GM23338 (cell line): ENCODE results near the gene RCOR1. TPM values are rescaled to one million over a fixed set of nuclear protein-coding genes. Genes with fewer than 3 reads are reported as not detected.
A peak's percentile ranks its signal among the peaks of the same experiment; 100 is the strongest.

Source experiments
- ATAC-seq: fragments of 200-7000 bp; cut with Tn5 transposase; 3 replicates; pipeline ENCODE4 v1.9.1; 2020
- DNase-seq: peaks from one replicate; pipeline ENCODE4 v3.0.0-alpha.2; 2015; ENCODE audit warnings: low spot score
- H2AFZ ChIP-seq: fragments of 200-600 bp; sonication (generic); 2 replicates; pipeline ENCODE4 v1.8.0; 2016; ENCODE audit warnings: antibody characterized with exemption, mild to moderate bottlenecking, moderate library complexity
- H3F3A ChIP-seq: fragments of 200-600 bp; sonication (generic); replicated peaks from 2 replicates; pipeline ENCODE4 v1.8.0; 2017; ENCODE audit warnings: antibody characterized with exemption, mixed run types, low read depth
- H3K27ac ChIP-seq: fragments of 200-600 bp; sonication (generic); 2 replicates; pipeline ENCODE4 v1.6.1; 2016; ENCODE audit warnings: low read depth
- H3K27me3 ChIP-seq: fragments of 200-600 bp; sonication (generic); 2 replicates; pipeline ENCODE4 v1.8.0; 2016; ENCODE audit warnings: mild to moderate bottlenecking, mixed run types, moderate library complexity; ENCODE audit not compliant: insufficient read depth
- H3K36me3 ChIP-seq: fragments of 200-600 bp; sonication (generic); 2 replicates; pipeline ENCODE4 v1.8.0; 2016; ENCODE audit warnings: mild to moderate bottlenecking; ENCODE audit not compliant: insufficient read depth
- H3K4me1 ChIP-seq: fragments of 200-600 bp; sonication (generic); 2 replicates; pipeline ENCODE4 v1.8.0; 2016; ENCODE audit warnings: mild to moderate bottlenecking, moderate library complexity; ENCODE audit not compliant: insufficient read depth
- H3K4me2 ChIP-seq: fragments of 200-600 bp; sonication (generic); 2 replicates; pipeline ENCODE4 v1.7.1; 2017; ENCODE audit warnings: mixed run types
- H3K4me3 ChIP-seq: fragments of 200-600 bp; sonication (generic); 2 replicates; pipeline ENCODE4 v1.6.1; 2016; ENCODE audit warnings: mixed run types
- H3K79me2 ChIP-seq: fragments of 200-600 bp; sonication (generic); replicated peaks from 2 replicates; pipeline ENCODE4 v1.8.0; 2017; ENCODE audit warnings: mild to moderate bottlenecking; ENCODE audit not compliant: insufficient read depth
- H3K9me2 ChIP-seq: fragments of 200-600 bp; sonication (generic); 2 replicates; pipeline ENCODE4 v1.8.0; 2017; ENCODE audit not compliant: insufficient read depth
- H4K20me1 ChIP-seq: fragments of 200-600 bp; sonication (generic); replicated peaks from 2 replicates; pipeline ENCODE4 v1.8.0; 2017; ENCODE audit warnings: mild to moderate bottlenecking; ENCODE audit not compliant: insufficient read depth
- H3K27ac Mint-ChIP-seq: 2 replicates; pipeline ENCODE4 v1.8.0; 2020; ENCODE audit warnings: inconsistent platforms, mild to moderate bottlenecking, moderate library complexity, mixed read lengths
- H3K27me3 Mint-ChIP-seq: 3 replicates; pipeline ENCODE4 v1.8.0; 2022; ENCODE audit warnings: low read depth, mild to moderate bottlenecking, moderate library complexity, mixed read lengths, inconsistent platforms; ENCODE audit not compliant: insufficient read depth, poor library complexity
- H3K36me3 Mint-ChIP-seq: 3 replicates; pipeline ENCODE4 v1.8.0; 2021; ENCODE audit warnings: low read depth, mild to moderate bottlenecking, inconsistent platforms, moderate library complexity, mixed read lengths
- H3K4me1 Mint-ChIP-seq: 3 replicates; pipeline ENCODE4 v1.8.0; 2020; ENCODE audit warnings: mild to moderate bottlenecking, inconsistent platforms, mixed read lengths
- H3K4me3 Mint-ChIP-seq: 3 replicates; pipeline ENCODE4 v1.8.0; 2021; ENCODE audit warnings: moderate library complexity, mild to moderate bottlenecking, inconsistent platforms, mixed read lengths
- H3K9me3 Mint-ChIP-seq: 3 replicates; pipeline ENCODE4 v1.8.0; 2020; ENCODE audit warnings: moderate library complexity, mild to moderate bottlenecking, inconsistent platforms, mixed read lengths
- CREB1 ChIP-seq: fragments of 250-450 bp; sonication (Bioruptor Pico); IDR thresholded peaks from 2 replicates; pipeline ENCODE4 v1.5.0; 2020; ENCODE audit warnings: low read depth, mild to moderate bottlenecking, moderate library complexity
- CTCF ChIP-seq, 2 experiments: fragments of 200-600 bp in 1 of 2; sonication (generic) in 1 of 2; conservative IDR thresholded peaks; 2 replicates each; pipeline versions ENCODE4 v1.5.1 to v1.6.1; 2016 to 2017; ENCODE audit warnings: antibody characterized with exemption in 2 of 2, low read depth in 2 of 2, mild to moderate bottlenecking in 2 of 2, moderate library complexity in 1 of 2
- ETS1 ChIP-seq: IDR thresholded peaks from 2 replicates; pipeline ENCODE4 v1.6.1; 2016; ENCODE audit warnings: antibody characterized with exemption
- EZH2 ChIP-seq: fragments of 200-600 bp; sonication (generic); IDR thresholded peaks from one replicate; pipeline ENCODE4 v1.8.0; 2017; ENCODE audit warnings: antibody characterized with exemption, mild to moderate bottlenecking, low read depth; ENCODE audit not compliant: unreplicated experiment
- EZH2phosphoT487 ChIP-seq: fragments of 200-600 bp; sonication (generic); IDR thresholded peaks from one replicate; pipeline ENCODE4 v1.8.1; 2018; ENCODE audit warnings: antibody characterized with exemption; ENCODE audit not compliant: unreplicated experiment
- JUNB ChIP-seq: IDR thresholded peaks from one replicate; pipeline ENCODE4 v1.6.1; 2016; ENCODE audit warnings: antibody characterized with exemption; ENCODE audit not compliant: unreplicated experiment
- NANOG ChIP-seq: IDR thresholded peaks from 2 replicates; pipeline ENCODE4 v1.6.1; 2016; ENCODE audit warnings: antibody characterized with exemption, borderline replicate concordance
- POLR2AphosphoS5 ChIP-seq: IDR thresholded peaks from 2 replicates; pipeline ENCODE4 v1.6.1; 2016; ENCODE audit warnings: antibody characterized with exemption, low read depth
- REST ChIP-seq: IDR thresholded peaks from one replicate; pipeline ENCODE4 v1.6.1; 2018; ENCODE audit warnings: antibody characterized with exemption; ENCODE audit not compliant: unreplicated experiment
- STAT1 ChIP-seq: IDR thresholded peaks from one replicate; pipeline ENCODE4 v1.6.1; 2016; ENCODE audit warnings: antibody characterized with exemption; ENCODE audit not compliant: unreplicated experiment
- ZNF114 ChIP-seq: fragments of 250-450 bp; sonication (Bioruptor Pico); IDR thresholded peaks from 2 replicates; pipeline ENCODE4 v1.5.0; 2020; ENCODE audit warnings: mild to moderate bottlenecking, moderate library complexity
- ZNF331 ChIP-seq: fragments of 250-450 bp; sonication (Bioruptor Pico); IDR thresholded peaks from 2 replicates; pipeline ENCODE4 v1.5.0; 2020; ENCODE audit warnings: low read depth, mild to moderate bottlenecking, moderate library complexity
- ZNF462 ChIP-seq: fragments of 250-450 bp; sonication (Bioruptor Pico); IDR thresholded peaks from 2 replicates; pipeline ENCODE4 v1.5.0; 2020; ENCODE audit warnings: mild to moderate bottlenecking, moderate library complexity
- polyA plus RNA-seq: library from polyadenylated mRNA; unstranded; fragments of >200 nt; fragmentation: Nextera tagmentation; extraction: Ambion mirVana; gene quantifications from 2 replicates; pipeline ENCODE4 v1.2.1, GENCODE V29; 2016
- total RNA-seq: library from RNA; depleted of rRNA; stranded (reverse); fragments of >200 nt; shearing (Covaris generic); gene quantifications from 2 replicates; pipeline ENCODE4 v1.2.3, GENCODE V29; 2014

RCOR1 gene
- total and polyA plus RNA-seq, 2 experiments from 2014 or later: 7.6 to 26.1 TPM

GRCh38 chr14:102760496-102761193 is 168.2 kb downstream of the RCOR1 start:
- H2AFZ ChIP-seq: peak overlapping the region; percentile 72
- H3K27ac ChIP-seq: no peak overlapping the region
- H3K27me3 Mint-ChIP-seq: no peaks in the 10 kb centered on the region
- H4K20me1 ChIP-seq: no peaks in the 10 kb centered on the region
- no peaks in the 10 kb centered on the region for H3F3A ChIP-seq
- no peaks in the 10 kb centered on the region for H3K9me2 ChIP-seq
- peak overlapping the region; percentile 22; the same call in 1 of the 2 replicates for H3K4me2 ChIP-seq
- TF ChIP-seq EZH2 (no peak), CTCF (conservative IDR thresholded peaks at IDR 0.05; ENCODE audit: low read depth in 2 of 2) (no peak), ZNF331 (CRISPR knock-in tag) (no peak), ZNF462 (CRISPR knock-in tag) (no peak), CREB1 (CRISPR knock-in tag) (no peak), REST (no peak), JUNB (no peak), EZH2phosphoT487 (no peak), NANOG (no peak), POLR2AphosphoS5 (no peak), STAT1 (no peak), ETS1 (no peak), ZNF114 (no peak)
- H3K4me1 ChIP-seq: peaks cover 17% of the 10 kb centered on the region
- peak; percentile 71 for ATAC-seq
- H3K4me3 Mint-ChIP-seq: peak overlapping the region; percentile 9; the same call in 1 of the 3 replicates
- no peaks in the 10 kb centered on the region for H3K36me3 ChIP-seq
- peak; percentile 66 for DNase-seq
- peaks cover 29% of the 10 kb centered on the region for H3K4me1 Mint-ChIP-seq
- H3K27me3 ChIP-seq: no peaks in the 10 kb centered on the region
- H3K4me3 ChIP-seq: no peak overlapping the region
- H3K27ac Mint-ChIP-seq: no peak overlapping the region; the same call in 1 of the 2 replicates
- H3K79me2 ChIP-seq: no peaks in the 10 kb centered on the region
- H3K36me3 Mint-ChIP-seq: no peaks in the 10 kb centered on the region
- H3K9me3 Mint-ChIP-seq: no peaks in the 10 kb centered on the region
